SK-N-SH (cell line): ENCODE measurements around the gene MMP24OS. TPM values are rescaled to one million over a fixed set of nuclear protein-coding genes. Genes with fewer than 3 reads are reported as not detected.

Experiments
- CTCF ChIA-PET: fragments of 300-600, 350-600 bp; formaldehyde crosslinking; extraction: SDS; loops from one replicate; lab custom pipeline; 2021; lab: Yijun Ruan, JAX
- POLR2A ChIA-PET: fragments of 350-600 bp; sonication (Branson Sonifier 250); formaldehyde crosslinking; extraction: SDS; loops from one replicate; lab custom pipeline; 2020; ENCODE audit warnings: antibody characterized with exemption, inconsistent platforms; lab: Yijun Ruan, JAX
- DNase-seq: peaks from one replicate; pipeline ENCODE4 v3.0.0; 2012
- H2AFZ ChIP-seq: fragments of 200-600 bp; sonication (generic); 2 replicates; pipeline ENCODE4 v1.8.1; 2016; ENCODE audit warnings: antibody characterized with exemption, mild to moderate bottlenecking, low read depth
- H3F3A ChIP-seq: fragments of 200-600 bp; sonication (generic); replicated peaks from 2 replicates; pipeline ENCODE3; 2016; ENCODE audit warnings: antibody characterized with exemption, mild to moderate bottlenecking; ENCODE audit not compliant: insufficient read depth
- H3K27ac ChIP-seq, 2 experiments: fragments of 200-500 bp in 1 of 2; fragments of 200-600 bp in 1 of 2; sonication (Bioruptor generic) in 1 of 2; sonication (generic), shearing (Covaris generic) in 1 of 2; 2 replicates each; pipeline versions ENCODE4 v1.5.1 to v1.6.1; 2014 to 2016; ENCODE audit warnings: low read depth in 2 of 2, inconsistent platforms in 1 of 2, low read length in 1 of 2, mild to moderate bottlenecking in 1 of 2, mixed read lengths in 1 of 2
- H3K27me3 ChIP-seq: fragments of 200-600 bp; sonication (generic), shearing (Covaris generic); 2 replicates; pipeline ENCODE4 v1.6.1; 2016; ENCODE audit warnings: mixed run types; ENCODE audit not compliant: insufficient read depth
- H3K36me3 ChIP-seq, 2 experiments: fragments of 200-500 bp in 1 of 2; fragments of 200-600 bp in 1 of 2; sonication (Bioruptor generic) in 1 of 2; sonication (generic) in 1 of 2; replicated peaks in 1 of 2; 2 replicates each; pipeline versions ENCODE3 to v1.5.1; 2014 to 2016; ENCODE audit warnings: low read length in 1 of 2, mild to moderate bottlenecking in 1 of 2; ENCODE audit not compliant: insufficient read depth in 2 of 2, control insufficient read depth in 1 of 2
- H3K4me1 ChIP-seq, 2 experiments: fragments of 200-500 bp in 1 of 2; fragments of 200-600 bp in 1 of 2; sonication (Bioruptor generic) in 1 of 2; sonication (generic), shearing (Covaris generic) in 1 of 2; 2 replicates each; pipeline versions ENCODE4 v1.5.1 to v1.6.1; 2014 to 2016; ENCODE audit warnings: low read depth in 1 of 2, low read length in 1 of 2, mixed run types in 1 of 2; ENCODE audit not compliant: insufficient read depth in 2 of 2, control insufficient read depth in 1 of 2
- H3K4me2 ChIP-seq: fragments of 200-600 bp; sonication (generic), shearing (Covaris generic); 2 replicates; pipeline ENCODE4 v1.6.1; 2017; ENCODE audit warnings: mixed run types
- H3K4me3 ChIP-seq, 2 experiments: fragments of 200-500 bp in 1 of 2; fragments of 200-600 bp in 1 of 2; sonication (Bioruptor generic) in 1 of 2; sonication (generic), shearing (Covaris generic) in 1 of 2; 2 replicates each; pipeline versions ENCODE4 v1.5.1 to v1.8.1; 2014 to 2016; ENCODE audit warnings: low read depth in 2 of 2, inconsistent platforms in 1 of 2, low read length in 1 of 2, mild to moderate bottlenecking in 1 of 2, mixed read lengths in 1 of 2, moderate library complexity in 1 of 2
- H3K79me2 ChIP-seq: fragments of 200-600 bp; sonication (generic); 2 replicates; pipeline ENCODE4 v1.8.1; 2017; ENCODE audit warnings: mild to moderate bottlenecking; ENCODE audit not compliant: insufficient read depth
- H3K9ac ChIP-seq: fragments of 200-600 bp; sonication (generic); 2 replicates; pipeline ENCODE4 v1.6.1; 2017; ENCODE audit warnings: mixed run types
- H3K9me2 ChIP-seq: fragments of 200-600 bp; sonication (generic); 2 replicates; pipeline ENCODE4 v1.6.1; 2017; ENCODE audit warnings: mixed run types
- H3K9me3 ChIP-seq: fragments of 200-600 bp; sonication (generic); 2 replicates; pipeline ENCODE4 v1.6.1; 2017; ENCODE audit warnings: mixed run types, mild to moderate bottlenecking, moderate library complexity
- H4K20me1 ChIP-seq: fragments of 200-600 bp; sonication (generic); 2 replicates; pipeline ENCODE4 v1.6.1; 2017; ENCODE audit warnings: mild to moderate bottlenecking, mixed run types; ENCODE audit not compliant: insufficient read depth
- CHD2 ChIP-seq: fragments of 150-350 bp; IDR thresholded peaks from 2 replicates; pipeline ENCODE4 v1.6.1; 2018; ENCODE audit warnings: low read length; ENCODE audit not compliant: partially characterized antibody
- EP300 ChIP-seq, 2 experiments: IDR thresholded peaks; 2 replicates each; pipeline versions ENCODE4 v1.4.0 to v1.6.1; 2012; ENCODE audit warnings: borderline replicate concordance in 1 of 2, low read depth in 1 of 2, low read length in 1 of 2
- FOSL2 ChIP-seq: IDR thresholded peaks from 2 replicates; pipeline ENCODE4 v1.4.0; 2012; ENCODE audit warnings: low read depth, mild to moderate bottlenecking, moderate library complexity, borderline replicate concordance
- FOXM1 ChIP-seq: IDR thresholded peaks from 2 replicates; pipeline ENCODE4 v1.4.0; 2012; ENCODE audit warnings: low read depth, mild to moderate bottlenecking
- GABPA ChIP-seq: IDR thresholded peaks from 2 replicates; pipeline ENCODE4 v1.4.0; 2012; ENCODE audit warnings: low read depth, mild to moderate bottlenecking
- IRF3 ChIP-seq: fragments of 150-350 bp; IDR thresholded peaks from 2 replicates; pipeline ENCODE4 v1.6.1; 2016; ENCODE audit warnings: mild to moderate bottlenecking, low read depth, low read length
- PBX3 ChIP-seq: IDR thresholded peaks from 2 replicates; pipeline ENCODE4; 2012
- REST ChIP-seq: IDR thresholded peaks from 2 replicates; pipeline ENCODE4 v1.6.1; 2012; ENCODE audit warnings: mild to moderate bottlenecking, low read depth, low read length, moderate library complexity
- RFX5 ChIP-seq: IDR thresholded peaks from 2 replicates; pipeline ENCODE4 v1.6.1; 2012; ENCODE audit warnings: mild to moderate bottlenecking, improper control_type of control experiment, low read length
- SIN3A ChIP-seq: IDR thresholded peaks from 2 replicates; pipeline ENCODE4 v1.6.1; 2012; ENCODE audit warnings: low read depth, mild to moderate bottlenecking, low read length, moderate library complexity, borderline replicate concordance
- WGBS: methylation state at CpG from one replicate; pipeline ENCODE4 v1.1.6; 2017; ENCODE audit warnings: low lambda C conversion rate; 5-methylcytosine and 5-hydroxymethylcytosine counted together
- polyA plus RNA-seq, 3 experiments: library from polyadenylated mRNA; depleted of rRNA; stranded (reverse); fragments of >200 nt; gene quantifications; 2 replicates each; pipeline ENCODE4 v1.2.3, GENCODE V29; 2012

The MMP24OS gene
- polyA plus RNA-seq, 1 of the 3 experiments (the other 2 are of a cell fraction): 53.1 TPM

- ChIA-PET CTCF (interaction anchor here (0.8 to 5.7 kb wide), 4 partner anchors 32 to 177 kb away, joined by 3 to 28 read pairs (median 4); no protein-coding TSS in a partner anchor), POLR2A (interaction anchor here (0.7 to 1.4 kb wide), 2 partner anchors 11 to 86 kb away, joined by 3 read pairs; partner anchors contain the start of gene EIF6)
Observed at GRCh38 chr20:35273449-35274171, 4.3 kb downstream of the MMP24OS start.

More at GRCh38 chr20:35273449-35274171, 4.3 kb downstream of the MMP24OS start:
- Histone ChIP-seq H2AFZ (no peak overlapping the region), H3K27me3 (no peaks in the 10 kb centered on the region), H3F3A (peaks cover 16% of the 10 kb centered on the region), H3K9ac (no peak overlapping the region), H3K4me2 (no peak overlapping the region), H3K9me3 (no peaks in the 10 kb centered on the region), H3K4me3 (no peak overlapping the region), H3K79me2 (peaks cover 21% of the 10 kb centered on the region), H3K9me2 (no peaks in the 10 kb centered on the region), H4K20me1 (no peaks in the 10 kb centered on the region), H3K4me1 (peaks cover 6 to 42% of the 10 kb centered on the region in 2 experiments; a peak in 2 of 4 replicates), H3K36me3 (peaks cover 12 to 30% of the 10 kb centered on the region in 2 experiments), H3K27ac (peak overlapping the region in 1 of 2 experiments; percentile 63; a peak in 2 of 4 replicates)
- no peak for DNase-seq
- TF ChIP-seq RFX5 (peak; percentile 93), GABPA (no peak), REST (no peak), FOXM1 (no peak), EP300 (IDR thresholded peaks at IDR 0.05; ENCODE audit: borderline replicate concordance in 1 of 2, low read depth in 1 of 2, low read length in 1 of 2) (no peak), SIN3A (no peak), PBX3 (peak; percentile 10; the same call in 1 of the 2 replicates), IRF3 (no peak), CHD2 (no peak), FOSL2 (no peak)
- WGBS: 98% methylated on average over 7 of the region's 13 CpGs
